ENCODE measurements around the gene ZNF214. TPM values are rescaled to one million over a fixed set of nuclear protein-coding genes. Genes with fewer than 3 reads are reported as not detected.

The ZNF214 gene
- 0.75 and 1.8 TPM in 2 replicates for polyA plus RNA-seq (2011; rRNA removed)
- 2.8 and 9.1 TPM in 2 replicates for polyA minus RNA-seq (2011; rRNA and poly(A)+ RNA removed)

DNA sequence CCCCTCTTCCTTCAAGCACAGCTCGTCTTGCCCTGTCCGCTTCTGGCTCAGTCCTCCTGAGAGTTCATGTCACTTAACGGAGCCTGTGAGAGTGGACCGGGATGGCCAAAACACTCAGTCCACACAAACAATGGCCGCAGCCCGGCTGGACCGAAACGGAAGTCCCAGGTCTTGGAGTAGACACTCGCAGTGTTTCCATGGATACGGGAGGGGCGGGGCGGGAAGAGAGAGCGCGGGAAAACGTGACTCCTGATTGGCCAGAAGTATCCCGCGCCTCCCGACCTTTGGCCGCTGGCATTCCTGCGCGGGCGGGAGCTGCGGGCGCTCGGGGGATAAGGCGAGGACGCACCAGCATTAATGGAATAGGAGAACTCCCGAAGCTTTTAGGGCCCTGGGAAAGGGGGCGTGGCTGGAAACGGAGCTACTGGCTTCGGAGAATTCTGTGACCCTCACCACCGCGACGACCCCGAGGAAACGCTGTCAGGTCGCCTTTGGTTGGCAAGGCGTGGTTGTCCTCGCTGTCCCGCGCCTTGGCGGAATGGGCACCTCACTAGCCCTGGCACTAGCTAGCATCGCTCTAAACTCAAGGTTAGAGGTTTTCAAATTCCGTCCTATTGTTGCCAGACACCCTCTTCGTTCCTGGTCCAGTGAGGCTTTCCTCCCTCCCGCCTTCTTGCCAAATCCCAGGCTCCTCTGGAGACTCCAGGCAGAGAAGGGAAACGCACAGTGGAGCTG, at the start of gene ZNF214, which contains the start of gene NLRP14:
TSS of gene ZNF214 (minus strand) at position 164 of the 735 bp plus-strand sequence. CDS start 17,511 bp downstream, outside the sequence.
TSS of gene NLRP14 (plus strand) at position 297 of the 735 bp plus-strand sequence. CDS start 18,108 bp downstream, outside the sequence.
- DNase-seq (ENCODE audit: low read depth), result peak; percentile 70
- H3K4me3 ChIP-seq (ENCODE audit: low read depth, low read length), result peak within 1 kb of the TSS; percentile 56
- TF ChIP-seq, protein P1, sequence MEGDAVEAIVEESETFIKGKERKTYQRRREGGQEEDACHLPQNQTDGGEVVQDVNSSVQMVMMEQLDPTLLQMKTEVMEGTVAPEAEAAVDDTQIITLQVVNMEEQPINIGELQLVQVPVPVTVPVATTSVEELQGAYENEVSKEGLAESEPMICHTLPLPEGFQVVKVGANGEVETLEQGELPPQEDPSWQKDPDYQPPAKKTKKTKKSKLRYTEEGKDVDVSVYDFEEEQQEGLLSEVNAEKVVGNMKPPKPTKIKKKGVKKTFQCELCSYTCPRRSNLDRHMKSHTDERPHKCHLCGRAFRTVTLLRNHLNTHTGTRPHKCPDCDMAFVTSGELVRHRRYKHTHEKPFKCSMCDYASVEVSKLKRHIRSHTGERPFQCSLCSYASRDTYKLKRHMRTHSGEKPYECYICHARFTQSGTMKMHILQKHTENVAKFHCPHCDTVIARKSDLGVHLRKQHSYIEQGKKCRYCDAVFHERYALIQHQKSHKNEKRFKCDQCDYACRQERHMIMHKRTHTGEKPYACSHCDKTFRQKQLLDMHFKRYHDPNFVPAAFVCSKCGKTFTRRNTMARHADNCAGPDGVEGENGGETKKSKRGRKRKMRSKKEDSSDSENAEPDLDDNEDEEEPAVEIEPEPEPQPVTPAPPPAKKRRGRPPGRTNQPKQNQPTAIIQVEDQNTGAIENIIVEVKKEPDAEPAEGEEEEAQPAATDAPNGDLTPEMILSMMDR (IDR thresholded peaks at IDR 0.05; ENCODE audit: insufficient read depth, low read depth, low read length), result no peak
- no peaks in the 10 kb centered on the region for H3K36me3 ChIP-seq (ENCODE audit: control insufficient read depth, insufficient read depth, low read length)
- POLR2A ChIA-PET, result interaction anchor here (0.6 kb wide), 1 partner anchor 285 kb away, joined by 4 read pairs; no protein-coding TSS in a partner anchor
- no peaks in the 10 kb centered on the region for H3K27me3 ChIP-seq (ENCODE audit: control insufficient read depth, insufficient read depth, low read length)
- CTCF ChIA-PET, result interaction anchor here (0.8 to 2.7 kb wide), 6 partner anchors 14 to 210 kb away, joined by 3 to 10 read pairs (median 3); no protein-coding TSS in a partner anchor

DNA sequence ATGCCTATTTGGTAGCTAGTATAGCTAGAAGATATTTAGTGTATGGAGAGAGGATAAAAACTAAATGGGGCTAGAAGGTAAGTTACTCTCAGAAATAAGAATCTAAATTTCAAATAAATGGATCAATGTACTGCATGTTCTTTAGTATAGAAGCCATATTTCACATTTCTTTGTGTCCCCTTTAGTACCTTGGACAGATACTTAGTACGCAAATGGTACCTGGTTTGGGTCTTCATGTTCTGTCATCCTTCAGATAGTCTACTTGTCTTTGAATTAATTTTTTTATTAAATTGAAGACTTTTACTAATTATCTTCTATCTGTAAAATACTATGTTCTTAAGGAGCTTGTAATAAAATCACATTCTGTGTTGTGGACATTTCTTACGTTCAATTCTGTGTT, 42.4 kb upstream of the ZNF214 start:
- H3K4me3 ChIP-seq (ENCODE audit: low read depth, low read length), result no peak overlapping the region
- TF ChIP-seq, protein P1 (IDR thresholded peaks at IDR 0.05; ENCODE audit: insufficient read depth, low read depth, low read length), result no peak
- DNase-seq (ENCODE audit: low read depth), result no peak
- no peaks in the 10 kb centered on the region for H3K36me3 ChIP-seq (ENCODE audit: control insufficient read depth, insufficient read depth, low read length)
- H3K27me3 ChIP-seq (ENCODE audit: control insufficient read depth, insufficient read depth, low read length), result no peaks in the 10 kb centered on the region
- ChIA-PET POLR2A (no interaction called here), CTCF (interaction anchor here (1.0 kb wide), 1 partner anchor 17 kb away, joined by 3 read pairs; no protein-coding TSS in a partner anchor)

DNA sequence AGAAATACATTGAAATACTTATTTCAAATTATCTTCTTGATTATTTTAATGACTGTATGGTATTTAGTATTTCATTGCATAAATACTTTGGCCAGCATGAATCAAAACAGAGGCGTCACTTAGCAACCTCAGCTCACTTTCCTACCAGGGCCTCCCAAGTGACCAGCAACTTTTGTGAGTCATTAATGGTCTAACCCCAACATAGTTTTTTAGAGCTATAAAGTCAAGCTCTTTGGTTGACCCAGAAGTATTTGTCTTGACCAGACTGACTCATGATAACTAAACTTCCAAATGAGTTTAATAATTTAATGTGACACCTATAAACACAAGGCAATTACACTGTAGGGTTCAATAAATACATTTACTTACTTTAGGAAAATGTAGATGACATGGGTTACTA, 40.7 kb upstream of the ZNF214 start:
- peak; percentile 71 for DNase-seq (ENCODE audit: low read depth)
- Histone ChIP-seq H3K27me3 (ENCODE audit: control insufficient read depth, insufficient read depth, low read length) (no peaks in the 10 kb centered on the region), H3K36me3 (ENCODE audit: control insufficient read depth, insufficient read depth, low read length) (no peaks in the 10 kb centered on the region), H3K4me3 (ENCODE audit: low read depth, low read length) (no peak overlapping the region)
- CTCF ChIA-PET, result interaction anchor here (0.5 kb wide), 1 partner anchor 197 kb away, joined by 3 read pairs; no protein-coding TSS in a partner anchor
- TF ChIP-seq, protein P1 (IDR thresholded peaks at IDR 0.05; ENCODE audit: insufficient read depth, low read depth, low read length), result no peak
- POLR2A ChIA-PET, result no interaction called here

DNA sequence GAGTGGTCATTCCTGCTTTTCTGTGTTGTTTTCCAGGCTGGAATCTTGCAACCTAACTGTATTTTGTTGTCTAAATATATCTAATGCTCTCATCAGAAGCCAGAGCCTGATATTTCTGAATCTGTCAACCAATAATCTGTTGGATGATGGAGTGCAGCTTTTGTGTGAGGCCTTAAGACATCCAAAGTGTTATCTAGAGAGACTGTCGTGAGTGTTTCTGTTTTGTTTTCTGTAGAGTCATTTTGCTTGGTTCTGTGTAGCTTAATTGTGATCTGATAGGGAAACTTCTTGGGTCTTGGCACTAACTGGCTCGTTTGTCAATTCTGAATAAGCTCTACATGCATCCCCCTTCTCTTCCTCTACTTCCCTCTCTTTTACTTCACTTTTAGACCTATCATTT, 37.5 kb upstream of the ZNF214 start:
- DNase-seq (ENCODE audit: low read depth), result no peak
- POLR2A ChIA-PET, result no interaction called here
- Histone ChIP-seq H3K27me3 (ENCODE audit: control insufficient read depth, insufficient read depth, low read length) (no peaks in the 10 kb centered on the region), H3K36me3 (ENCODE audit: control insufficient read depth, insufficient read depth, low read length) (no peaks in the 10 kb centered on the region), H3K4me3 (ENCODE audit: low read depth, low read length) (no peak overlapping the region)
- TF ChIP-seq, protein P1 (IDR thresholded peaks at IDR 0.05; ENCODE audit: insufficient read depth, low read depth, low read length), result no peak
- CTCF ChIA-PET, result interaction anchor here (0.6 to 1.8 kb wide), 3 partner anchors 40 to 245 kb away, joined by 3 to 4 read pairs (median 3); no protein-coding TSS in a partner anchor

DNA sequence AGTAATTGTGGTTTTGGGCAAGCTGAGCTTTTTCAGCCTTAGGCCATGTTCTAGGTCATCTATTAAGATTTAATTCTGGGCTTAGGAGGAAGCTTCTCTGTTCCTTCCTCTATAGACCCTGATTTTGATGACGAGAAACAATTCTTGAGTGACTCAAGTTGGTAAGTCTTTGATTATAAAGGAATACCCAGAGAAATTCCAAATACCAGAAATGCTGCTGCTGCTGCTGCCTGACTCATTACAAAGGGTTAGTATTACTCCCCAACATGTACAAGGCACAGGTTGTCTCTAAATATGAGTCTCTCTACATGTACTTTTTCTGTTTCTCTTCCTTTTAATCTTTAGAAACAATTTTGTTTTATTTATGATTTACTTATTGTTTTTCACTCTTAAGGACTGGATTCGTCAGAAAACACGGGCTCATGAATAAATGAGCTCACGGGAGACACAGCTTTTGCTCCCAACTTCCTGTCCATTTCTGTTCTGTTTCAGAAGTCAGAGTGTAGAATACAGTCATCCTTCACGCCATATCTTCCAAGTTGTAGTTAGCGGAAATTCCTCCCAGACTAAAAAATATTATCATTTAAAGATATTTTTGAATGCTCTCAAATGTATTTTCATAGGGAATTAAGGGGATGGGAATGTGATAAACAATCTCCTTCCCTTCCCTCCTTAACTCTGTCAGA, 36.8 kb upstream of the ZNF214 start:
- TF ChIP-seq, protein P1 (IDR thresholded peaks at IDR 0.05; ENCODE audit: insufficient read depth, low read depth, low read length), result no peak
- POLR2A ChIA-PET, result no interaction called here
- no peaks in the 10 kb centered on the region for H3K36me3 ChIP-seq (ENCODE audit: control insufficient read depth, insufficient read depth, low read length)
- no peaks in the 10 kb centered on the region for H3K27me3 ChIP-seq (ENCODE audit: control insufficient read depth, insufficient read depth, low read length)
- DNase-seq (ENCODE audit: low read depth), result no peak
- CTCF ChIA-PET, result interaction anchor here (0.6 to 1.8 kb wide), 2 partner anchors 131 to 244 kb away, joined by 3 to 4 read pairs; no protein-coding TSS in a partner anchor
- H3K4me3 ChIP-seq (ENCODE audit: low read depth, low read length), result no peak overlapping the region

Data from BJ (cell line).